ENCODE results near the gene PROM1.

The PROM1 gene

GRCh38 chr4:15983610-15984009 lies 100.2 kb downstream of the PROM1 start:
- ChIA-PET CTCF (no interaction called here), POLR2A (no interaction called here)
- no peak for TF ChIP-seq ARNT (IDR thresholded peaks at IDR 0.05)
- no peak for TF ChIP-seq HDGF (IDR thresholded peaks at IDR 0.05; ENCODE audit: borderline replicate concordance)
- TF ChIP-seq SP1 (IDR thresholded peaks at IDR 0.05), result no peak
- no peak for TF ChIP-seq FOXK2 (IDR thresholded peaks at IDR 0.05)
- no peak for TF ChIP-seq L3MBTL2 (conservative IDR thresholded peaks at IDR 0.05)
- TF ChIP-seq FOXM1 (IDR thresholded peaks at IDR 0.05; ENCODE audit: borderline replicate concordance), result no peak
- no peak for TF ChIP-seq BHLHE40 (IDR thresholded peaks at IDR 0.05; ENCODE audit: borderline replicate concordance)
- TF ChIP-seq, protein P1, sequence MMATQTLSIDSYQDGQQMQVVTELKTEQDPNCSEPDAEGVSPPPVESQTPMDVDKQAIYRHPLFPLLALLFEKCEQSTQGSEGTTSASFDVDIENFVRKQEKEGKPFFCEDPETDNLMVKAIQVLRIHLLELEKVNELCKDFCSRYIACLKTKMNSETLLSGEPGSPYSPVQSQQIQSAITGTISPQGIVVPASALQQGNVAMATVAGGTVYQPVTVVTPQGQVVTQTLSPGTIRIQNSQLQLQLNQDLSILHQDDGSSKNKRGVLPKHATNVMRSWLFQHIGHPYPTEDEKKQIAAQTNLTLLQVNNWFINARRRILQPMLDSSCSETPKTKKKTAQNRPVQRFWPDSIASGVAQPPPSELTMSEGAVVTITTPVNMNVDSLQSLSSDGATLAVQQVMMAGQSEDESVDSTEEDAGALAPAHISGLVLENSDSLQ (IDR thresholded peaks at IDR 0.05), result no peak
- no peak for TF ChIP-seq CTBP1 (IDR thresholded peaks at IDR 0.05; ENCODE audit: borderline replicate concordance)
- no peak for TF ChIP-seq SUZ12 (IDR thresholded peaks at IDR 0.05)
- no peak for TF ChIP-seq LEF1 (IDR thresholded peaks at IDR 0.05; ENCODE audit: borderline replicate concordance)
- no peak for DNase-seq (ENCODE audit: extremely low spot score)

DNA sequence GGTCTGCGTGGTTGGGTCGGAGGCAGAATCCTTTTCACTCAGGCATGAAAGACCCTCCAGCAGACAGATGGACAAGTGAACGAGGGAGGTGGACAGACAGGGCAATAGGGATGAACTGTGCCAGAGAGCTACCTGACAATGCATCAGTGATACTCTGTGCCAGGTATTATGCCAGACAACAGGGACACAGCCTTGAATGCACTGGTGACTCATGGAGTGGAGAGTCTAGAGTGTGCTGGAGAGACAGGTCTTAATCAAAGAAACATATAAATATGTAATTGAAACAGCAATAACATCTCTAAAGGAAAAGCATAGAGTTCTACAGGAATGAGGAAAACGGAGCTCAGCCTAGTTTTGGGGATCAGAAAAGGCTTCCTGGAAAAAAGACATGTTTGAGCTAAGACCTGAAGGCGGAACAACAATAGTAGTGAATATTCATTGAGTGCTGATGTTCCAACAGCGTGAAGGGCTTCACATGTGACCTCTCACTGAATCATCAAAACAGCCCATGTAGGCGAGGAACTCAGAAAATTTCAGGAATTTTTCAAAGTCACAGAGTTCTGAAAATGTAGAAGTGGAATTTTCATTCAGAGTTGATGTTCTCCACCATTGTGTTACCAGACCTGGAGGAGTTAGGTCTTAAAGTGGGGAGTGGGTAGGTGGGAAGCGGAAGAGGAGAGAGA lies 100.8 kb downstream of the PROM1 start:
- ChIA-PET POLR2A (no interaction called here), CTCF (no interaction called here)
- TF ChIP-seq HDGF (IDR thresholded peaks at IDR 0.05; ENCODE audit: borderline replicate concordance), result no peak
- TF ChIP-seq BHLHE40 (IDR thresholded peaks at IDR 0.05; ENCODE audit: borderline replicate concordance), result no peak
- DNase-seq (ENCODE audit: extremely low spot score), result no peak

- DNase-seq (ENCODE audit: extremely low spot score), result no peak
- ChIA-PET POLR2A (no interaction called here), CTCF (no interaction called here)
- TF ChIP-seq ZNF384 (IDR thresholded peaks at IDR 0.05) (no peak), FOXA1 (IDR thresholded peaks at IDR 0.05) (no peak), LEF1 (IDR thresholded peaks at IDR 0.05; ENCODE audit: borderline replicate concordance) (no peak), FOXM1 (IDR thresholded peaks at IDR 0.05; ENCODE audit: borderline replicate concordance) (no peak), NFRKB (IDR thresholded peaks at IDR 0.05) (no peak), SUZ12 (IDR thresholded peaks at IDR 0.05) (no peak), ELF4 (IDR thresholded peaks at IDR 0.05) (no peak), SP1 (IDR thresholded peaks at IDR 0.05) (no peak), CTBP1 (IDR thresholded peaks at IDR 0.05; ENCODE audit: borderline replicate concordance) (no peak)
Observed at GRCh38 chr4:15976456-15977447, 107.1 kb downstream of the PROM1 start.

GRCh38 chr4:15971068-15971801 lies 112.6 kb downstream of the PROM1 start:
- DNase-seq (ENCODE audit: extremely low spot score), result no peak
- CTCF ChIA-PET, result no interaction called here
- POLR2A ChIA-PET, result no interaction called here
- no peak for TF ChIP-seq ARNT (IDR thresholded peaks at IDR 0.05)
- no peak for TF ChIP-seq SUZ12 (IDR thresholded peaks at IDR 0.05)
- TF ChIP-seq L3MBTL2 (conservative IDR thresholded peaks at IDR 0.05), result no peak
- TF ChIP-seq HDGF (IDR thresholded peaks at IDR 0.05; ENCODE audit: borderline replicate concordance), result no peak
- no peak for TF ChIP-seq FOXA1 (IDR thresholded peaks at IDR 0.05)
- TF ChIP-seq LEF1 (IDR thresholded peaks at IDR 0.05; ENCODE audit: borderline replicate concordance), result no peak
- TF ChIP-seq, protein P1 (IDR thresholded peaks at IDR 0.05), result no peak
- no peak for TF ChIP-seq NFRKB (IDR thresholded peaks at IDR 0.05)
- TF ChIP-seq ZNF384 (IDR thresholded peaks at IDR 0.05), result no peak
- TF ChIP-seq FOXK2 (IDR thresholded peaks at IDR 0.05), result no peak
- TF ChIP-seq SP1 (IDR thresholded peaks at IDR 0.05), result no peak
- TF ChIP-seq BHLHE40 (IDR thresholded peaks at IDR 0.05; ENCODE audit: borderline replicate concordance), result no peak
- no peak for TF ChIP-seq ELF4 (IDR thresholded peaks at IDR 0.05)
- no peak for TF ChIP-seq FOXM1 (IDR thresholded peaks at IDR 0.05; ENCODE audit: borderline replicate concordance)
- TF ChIP-seq TARDBP (IDR thresholded peaks at IDR 0.05), result no peak

DNA sequence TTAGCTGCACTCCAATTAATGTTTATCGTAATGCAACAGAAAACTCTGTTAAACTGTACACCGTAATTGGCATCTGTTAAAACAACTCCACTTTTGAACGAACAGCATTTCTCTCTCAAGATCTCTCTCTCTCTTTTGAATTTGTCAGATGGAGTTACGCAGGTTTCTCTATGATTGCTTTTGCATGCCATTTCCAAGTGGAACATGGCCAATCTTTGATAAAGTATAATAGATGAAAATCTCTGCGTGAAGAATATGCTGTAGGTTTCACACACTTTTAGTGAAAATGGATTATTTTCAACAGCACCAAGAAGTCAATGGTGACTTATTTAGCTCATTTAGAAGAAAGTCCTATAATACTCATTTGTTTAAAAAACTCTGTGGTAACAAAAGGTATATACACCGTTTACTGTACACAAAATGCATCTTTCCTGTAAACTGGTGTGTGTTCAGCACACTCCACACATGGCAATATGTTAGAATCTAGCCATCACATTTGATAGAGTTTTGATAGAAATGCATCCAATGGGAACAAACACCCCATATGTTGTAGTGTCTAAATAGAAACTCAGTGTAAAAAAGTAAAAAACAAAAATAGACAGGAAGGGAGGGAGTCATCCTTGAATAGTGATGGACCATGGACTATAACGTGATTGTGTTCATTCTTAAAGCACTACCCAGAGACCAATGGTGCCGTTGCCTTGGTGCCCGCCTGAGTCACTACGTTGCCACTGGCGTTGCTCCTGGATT lies 115.1 kb downstream of the PROM1 start:
- CTCF ChIA-PET, result no interaction called here
- POLR2A ChIA-PET, result no interaction called here
- DNase-seq (ENCODE audit: extremely low spot score), result no peak
- TF ChIP-seq L3MBTL2 (conservative IDR thresholded peaks at IDR 0.05) (no peak), FOXK2 (IDR thresholded peaks at IDR 0.05) (no peak), SP1 (IDR thresholded peaks at IDR 0.05) (no peak), NFRKB (IDR thresholded peaks at IDR 0.05) (no peak), CTBP1 (IDR thresholded peaks at IDR 0.05; ENCODE audit: borderline replicate concordance) (no peak), SUZ12 (IDR thresholded peaks at IDR 0.05) (no peak), BHLHE40 (IDR thresholded peaks at IDR 0.05; ENCODE audit: borderline replicate concordance) (no peak), LEF1 (IDR thresholded peaks at IDR 0.05; ENCODE audit: borderline replicate concordance) (no peak), HDGF (IDR thresholded peaks at IDR 0.05; ENCODE audit: borderline replicate concordance) (no peak), FOXA1 (IDR thresholded peaks at IDR 0.05) (no peak)
- TF ChIP-seq, protein P1 (IDR thresholded peaks at IDR 0.05), result no peak
